Fibroblast of villous mesenchyme (primary cell): ENCODE data around the gene CDH12. TPM values are rescaled to one million over a fixed set of nuclear protein-coding genes. Genes with fewer than 3 reads are reported as not detected.

Experiments
- DNase-seq: peaks from one replicate; pipeline ENCODE4 v3.0.0-alpha.2; 2010; ENCODE audit warnings: low read depth
- H3K4me3 ChIP-seq: 2 replicates; pipeline ENCODE4 v1.5.1; 2011; ENCODE audit warnings: low read depth, mild to moderate bottlenecking, low read length
- total RNA-seq: library from RNA; depleted of rRNA; stranded (reverse); fragments of >200 nt; gene quantifications from 2 replicates; pipeline ENCODE4 v1.2.3, GENCODE V29; 2012
- TF ChIP-seq, protein P1 (sequence below): IDR thresholded peaks from 2 replicates; pipeline ENCODE4 v1.5.1; 2012; ENCODE audit warnings: low read depth, mild to moderate bottlenecking, low read length; ENCODE audit not compliant: insufficient read depth

The CDH12 gene
- total RNA-seq, 1 donor = not detected

DNA sequence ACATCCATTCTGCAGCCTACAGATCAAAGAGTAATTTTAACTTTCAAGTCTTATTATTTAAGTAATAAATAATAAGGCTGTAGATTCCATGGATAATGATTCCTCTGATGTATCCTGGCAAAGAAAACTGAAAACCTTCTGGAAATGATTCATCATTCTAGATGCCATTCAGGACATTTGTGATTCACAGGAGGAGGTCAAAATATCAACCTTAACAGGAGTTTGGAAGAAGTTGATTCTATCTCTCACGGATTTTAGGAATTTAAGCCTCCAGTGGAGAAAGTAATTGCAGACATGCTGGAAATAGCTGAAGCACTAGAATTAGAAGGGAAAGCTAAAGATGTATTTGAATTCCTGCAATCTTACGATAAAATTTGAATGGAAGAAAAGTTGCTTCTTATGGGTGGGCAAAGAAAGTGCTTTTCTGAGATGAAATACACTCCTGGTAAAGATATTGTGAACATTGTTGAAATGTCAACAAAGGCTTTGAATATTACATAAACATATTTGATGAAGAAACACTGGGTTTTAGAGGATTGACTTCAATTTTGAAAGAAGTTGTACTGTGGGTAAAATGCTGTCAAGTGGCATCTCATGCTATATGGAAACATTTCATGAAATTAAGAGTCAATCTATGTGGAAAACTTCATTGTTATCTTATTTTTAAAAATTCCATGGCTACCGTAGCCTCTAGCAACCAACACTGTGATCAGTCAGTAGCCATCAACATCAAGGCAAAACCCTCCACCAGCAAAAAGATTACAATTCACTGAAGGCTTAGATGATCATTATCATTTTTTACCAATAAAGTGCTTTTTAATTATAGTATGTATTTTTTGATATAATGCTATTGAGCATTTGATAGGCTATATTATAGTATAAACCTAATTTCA, 1141.0 kb downstream of the CDH12 start:
- TF ChIP-seq, protein P1, sequence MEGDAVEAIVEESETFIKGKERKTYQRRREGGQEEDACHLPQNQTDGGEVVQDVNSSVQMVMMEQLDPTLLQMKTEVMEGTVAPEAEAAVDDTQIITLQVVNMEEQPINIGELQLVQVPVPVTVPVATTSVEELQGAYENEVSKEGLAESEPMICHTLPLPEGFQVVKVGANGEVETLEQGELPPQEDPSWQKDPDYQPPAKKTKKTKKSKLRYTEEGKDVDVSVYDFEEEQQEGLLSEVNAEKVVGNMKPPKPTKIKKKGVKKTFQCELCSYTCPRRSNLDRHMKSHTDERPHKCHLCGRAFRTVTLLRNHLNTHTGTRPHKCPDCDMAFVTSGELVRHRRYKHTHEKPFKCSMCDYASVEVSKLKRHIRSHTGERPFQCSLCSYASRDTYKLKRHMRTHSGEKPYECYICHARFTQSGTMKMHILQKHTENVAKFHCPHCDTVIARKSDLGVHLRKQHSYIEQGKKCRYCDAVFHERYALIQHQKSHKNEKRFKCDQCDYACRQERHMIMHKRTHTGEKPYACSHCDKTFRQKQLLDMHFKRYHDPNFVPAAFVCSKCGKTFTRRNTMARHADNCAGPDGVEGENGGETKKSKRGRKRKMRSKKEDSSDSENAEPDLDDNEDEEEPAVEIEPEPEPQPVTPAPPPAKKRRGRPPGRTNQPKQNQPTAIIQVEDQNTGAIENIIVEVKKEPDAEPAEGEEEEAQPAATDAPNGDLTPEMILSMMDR = no peak
- no peak for DNase-seq
- no peak overlapping the region for H3K4me3 ChIP-seq

DNA sequence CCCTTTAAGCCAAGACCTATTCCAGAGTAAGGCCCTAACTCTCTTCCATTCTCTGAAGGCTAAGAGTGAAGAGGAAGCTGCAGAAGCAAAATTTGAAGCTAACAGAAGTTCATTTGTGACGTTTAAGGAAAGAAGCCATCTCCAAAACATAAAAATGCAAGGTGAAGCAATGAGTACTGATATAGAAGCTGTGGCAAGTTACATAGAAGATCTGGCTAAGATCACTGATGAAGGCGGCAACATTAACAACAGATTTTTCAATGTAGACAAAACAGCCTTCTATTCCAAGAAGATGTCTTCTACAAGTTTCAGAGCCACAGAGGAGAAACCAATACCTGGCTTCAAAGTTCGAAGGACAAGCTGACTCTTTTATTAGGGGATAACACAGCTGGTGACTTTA, 1143.4 kb downstream of the CDH12 start:
- no peak overlapping the region for H3K4me3 ChIP-seq
- TF ChIP-seq, protein P1 = no peak
- no peak for DNase-seq

DNA sequence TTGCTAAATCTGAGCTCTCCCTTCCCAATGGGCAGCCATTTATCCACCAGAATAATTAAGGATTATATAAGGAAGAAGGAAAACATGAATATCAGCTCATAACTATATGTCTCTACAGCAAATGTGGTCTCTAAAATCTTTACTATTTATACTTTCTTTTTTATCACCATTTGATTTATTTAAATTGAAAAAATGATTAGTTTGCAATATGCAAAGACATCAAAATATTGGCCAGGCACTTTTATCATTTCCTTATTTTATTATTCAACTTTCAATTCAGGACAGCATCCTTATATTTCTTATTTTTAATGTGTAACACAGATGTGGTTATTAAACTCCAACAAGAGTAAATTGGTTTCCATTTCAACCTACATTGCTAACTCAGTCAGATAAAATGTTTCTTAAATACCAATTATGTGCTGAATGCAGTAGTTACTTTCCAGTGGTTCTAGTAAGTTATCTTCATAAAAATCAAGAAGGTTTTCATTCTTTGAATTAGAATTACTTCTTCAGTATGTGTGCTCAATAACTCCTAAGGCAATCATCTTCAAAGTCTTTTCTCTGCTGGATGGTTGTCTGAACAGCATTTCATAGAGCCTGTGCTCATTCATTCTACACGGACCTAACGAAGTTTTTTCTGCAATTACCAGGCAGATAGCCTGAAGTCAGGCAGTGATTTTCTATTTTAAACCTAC, 1148.0 kb downstream of the CDH12 start:
- no peak for DNase-seq
- TF ChIP-seq, protein P1 = no peak
- H3K4me3 ChIP-seq = no peak overlapping the region

DNA sequence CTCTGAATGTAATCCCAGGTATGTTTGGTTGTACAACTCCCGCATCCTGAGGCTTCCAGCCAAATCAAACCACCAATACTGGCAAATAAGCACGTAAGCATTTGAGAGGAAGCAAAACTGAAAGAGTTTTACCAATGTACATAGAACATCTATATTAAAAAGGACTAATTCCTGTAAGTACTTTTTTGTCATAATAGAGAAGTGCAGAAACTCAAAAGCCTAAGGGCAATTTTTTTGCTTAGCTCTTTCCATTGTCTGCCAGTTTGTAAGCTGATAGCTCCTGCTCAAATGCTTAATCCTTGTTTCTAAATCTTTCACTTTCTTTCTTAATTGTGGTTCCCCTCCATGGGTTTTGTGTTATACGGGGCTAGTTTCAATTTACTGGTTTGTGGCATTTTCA, 1151.8 kb downstream of the CDH12 start:
- H3K4me3 ChIP-seq = no peak overlapping the region
- no peak for DNase-seq
- TF ChIP-seq, protein P1 = no peak
